Heart left ventricle (tissue), 13 donors: Measurements from ENCODE around the gene PAX2.

ENCODE experiments used
- POLR2A ChIP-seq, 2 donors: fragments of 450-650 bp; IDR thresholded peaks; one replicate each; pipeline ENCODE4 v1.6.1; 2017; ENCODE audit warnings: antibody characterized with exemption in 2 of 2, mild to moderate bottlenecking in 2 of 2, moderate library complexity in 2 of 2
- TF ChIP-seq, protein P1 (sequence below), 12 donors: fragments of 200-600 bp; sonication (generic) in 4 of 12; IDR thresholded peaks; one replicate each; pipeline versions ENCODE4 v1.5.0 to v1.8.0; 2018 to 2022; ENCODE audit warnings: antibody characterized with exemption in 12 of 12, mild to moderate bottlenecking in 5 of 12
- donor health status: ischemic (EF 13 %, LVEDD 7.1; RV severe dilation, severe dysfunction).
- donor health status: DM: no; HTN: yes; CAD: no.
- donor health status: DM: no; HTN: no; CAD: no.
- donor health status: ischemic (EF 25% LVEDD 6.9; RV normal size, moderate dysfunction).
- donor health status: ischemic (EF 25% LVEDD 5.7; RV mildly dilated, moderate dysfunction).
- donor health status: ischemic (EF 35%, LVEDD 5.7; RV mildly dilated, moderate dysfunction).
- donor health status: nonischemic (EF 11% LVEDD 7.7; RV severe dilation, severe dysfunction).
- donor health status: DM: yes; HTN: yes; CAD: no.
- donor health status: PGD.
- donor health status: ischemic (EF 29% LVEDD 5.4; RV normal size, mild dysfunction).
- donor health status: nonischemic (EF 23%, LVEDD 6.1; RV moderate dilation, normal function).

DNA sequence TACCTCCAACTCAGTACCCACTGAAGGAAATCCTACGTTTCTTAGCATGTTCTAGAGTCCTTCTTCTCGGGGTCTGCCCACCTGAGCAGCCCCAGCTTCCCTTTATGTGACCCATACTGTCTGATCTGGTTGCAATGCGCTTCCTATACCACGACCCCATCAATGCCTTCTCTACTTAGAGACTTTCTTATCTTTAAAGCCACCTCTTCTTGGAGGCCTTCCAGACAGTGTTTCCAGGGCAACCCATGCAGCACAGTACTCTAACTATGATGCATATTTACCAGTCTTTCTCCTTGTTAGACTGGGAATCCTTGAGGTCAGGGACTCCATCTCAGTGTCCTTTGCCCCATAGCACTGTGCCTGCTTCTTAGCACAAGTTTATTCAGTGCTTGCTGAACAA, 112.9 kb downstream of the PAX2 start:
- TF ChIP-seq, protein P1, sequence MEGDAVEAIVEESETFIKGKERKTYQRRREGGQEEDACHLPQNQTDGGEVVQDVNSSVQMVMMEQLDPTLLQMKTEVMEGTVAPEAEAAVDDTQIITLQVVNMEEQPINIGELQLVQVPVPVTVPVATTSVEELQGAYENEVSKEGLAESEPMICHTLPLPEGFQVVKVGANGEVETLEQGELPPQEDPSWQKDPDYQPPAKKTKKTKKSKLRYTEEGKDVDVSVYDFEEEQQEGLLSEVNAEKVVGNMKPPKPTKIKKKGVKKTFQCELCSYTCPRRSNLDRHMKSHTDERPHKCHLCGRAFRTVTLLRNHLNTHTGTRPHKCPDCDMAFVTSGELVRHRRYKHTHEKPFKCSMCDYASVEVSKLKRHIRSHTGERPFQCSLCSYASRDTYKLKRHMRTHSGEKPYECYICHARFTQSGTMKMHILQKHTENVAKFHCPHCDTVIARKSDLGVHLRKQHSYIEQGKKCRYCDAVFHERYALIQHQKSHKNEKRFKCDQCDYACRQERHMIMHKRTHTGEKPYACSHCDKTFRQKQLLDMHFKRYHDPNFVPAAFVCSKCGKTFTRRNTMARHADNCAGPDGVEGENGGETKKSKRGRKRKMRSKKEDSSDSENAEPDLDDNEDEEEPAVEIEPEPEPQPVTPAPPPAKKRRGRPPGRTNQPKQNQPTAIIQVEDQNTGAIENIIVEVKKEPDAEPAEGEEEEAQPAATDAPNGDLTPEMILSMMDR (IDR thresholded peaks at IDR 0.05): no peak
- TF ChIP-seq POLR2A (IDR thresholded peaks at IDR 0.05): no peak
